Chondrocyte (in vitro differentiated cells): ENCODE results near the gene UAP1. TPM values are rescaled to one million over a fixed set of nuclear protein-coding genes. Genes with fewer than 3 reads are reported as not detected.

Experiments used
- DNase-seq: peaks from one replicate; pipeline ENCODE4 v3.0.0; 2021; ENCODE audit warnings: mixed read lengths, low spot score
- H3K27ac Mint-ChIP-seq: one replicate; pipeline ENCODE4 v1.8.0; 2021; ENCODE audit warnings: mild to moderate bottlenecking, moderate library complexity, mixed read lengths; ENCODE audit not compliant: unreplicated experiment
- H3K27me3 Mint-ChIP-seq: 2 replicates; pipeline ENCODE4 v1.8.0; 2021; ENCODE audit warnings: low read depth, mixed read lengths
- H3K36me3 Mint-ChIP-seq: 2 replicates; pipeline ENCODE4 v1.8.0; 2021; ENCODE audit warnings: low read depth, mixed read lengths
- H3K4me1 Mint-ChIP-seq: 2 replicates; pipeline ENCODE4 v1.8.0; 2021; ENCODE audit warnings: low read depth, mild to moderate bottlenecking, mixed read lengths
- H3K4me3 Mint-ChIP-seq: one replicate; pipeline ENCODE4 v1.8.0; 2021; ENCODE audit warnings: mild to moderate bottlenecking, moderate library complexity, mixed read lengths; ENCODE audit not compliant: unreplicated experiment
- H3K9me3 Mint-ChIP-seq: 2 replicates; pipeline ENCODE4 v1.8.0; 2021; ENCODE audit warnings: low read depth, mixed read lengths
- total RNA-seq: library from RNA; stranded (reverse); gene quantifications from 3 replicates; pipeline ENCODE4 v1.2.1, GENCODE V29; 2021
- TF ChIP-seq, protein P1 (sequence below): fragments of 200-600 bp; sonication (generic); IDR thresholded peaks from 2 replicates; pipeline ENCODE4 v1.5.0; 2021; ENCODE audit warnings: antibody characterized with exemption, mild to moderate bottlenecking, moderate library complexity

Gene UAP1
- total RNA-seq, 1 donor from 2014 or later, result 49.6 TPM

DNA sequence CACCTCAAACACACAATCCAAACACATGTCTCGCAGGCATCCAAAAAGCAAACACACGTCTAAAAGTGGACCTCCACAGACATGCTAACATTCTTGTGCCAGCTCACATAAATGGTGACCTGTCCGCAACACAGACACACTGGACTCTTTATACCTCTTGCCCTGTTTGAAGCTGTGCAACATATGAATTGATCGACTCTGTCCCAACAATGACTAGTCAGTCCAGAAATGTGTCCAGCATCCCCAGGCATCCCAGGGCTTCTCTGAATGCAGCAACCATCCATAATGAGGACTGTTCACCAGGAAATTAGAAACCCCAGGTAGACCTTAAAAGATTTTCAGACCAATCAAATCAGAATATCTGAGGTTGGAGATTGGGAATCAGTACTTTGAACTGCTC lies 73.9 kb downstream of the UAP1 start:
- H3K4me1 Mint-ChIP-seq, result peaks cover 56% of the 10 kb centered on the region
- TF ChIP-seq, protein P1, sequence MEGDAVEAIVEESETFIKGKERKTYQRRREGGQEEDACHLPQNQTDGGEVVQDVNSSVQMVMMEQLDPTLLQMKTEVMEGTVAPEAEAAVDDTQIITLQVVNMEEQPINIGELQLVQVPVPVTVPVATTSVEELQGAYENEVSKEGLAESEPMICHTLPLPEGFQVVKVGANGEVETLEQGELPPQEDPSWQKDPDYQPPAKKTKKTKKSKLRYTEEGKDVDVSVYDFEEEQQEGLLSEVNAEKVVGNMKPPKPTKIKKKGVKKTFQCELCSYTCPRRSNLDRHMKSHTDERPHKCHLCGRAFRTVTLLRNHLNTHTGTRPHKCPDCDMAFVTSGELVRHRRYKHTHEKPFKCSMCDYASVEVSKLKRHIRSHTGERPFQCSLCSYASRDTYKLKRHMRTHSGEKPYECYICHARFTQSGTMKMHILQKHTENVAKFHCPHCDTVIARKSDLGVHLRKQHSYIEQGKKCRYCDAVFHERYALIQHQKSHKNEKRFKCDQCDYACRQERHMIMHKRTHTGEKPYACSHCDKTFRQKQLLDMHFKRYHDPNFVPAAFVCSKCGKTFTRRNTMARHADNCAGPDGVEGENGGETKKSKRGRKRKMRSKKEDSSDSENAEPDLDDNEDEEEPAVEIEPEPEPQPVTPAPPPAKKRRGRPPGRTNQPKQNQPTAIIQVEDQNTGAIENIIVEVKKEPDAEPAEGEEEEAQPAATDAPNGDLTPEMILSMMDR, result no peak
- H3K27ac Mint-ChIP-seq, result peak overlapping the region; percentile 98
- no peak for DNase-seq
- H3K36me3 Mint-ChIP-seq, result no peaks in the 10 kb centered on the region
- H3K4me3 Mint-ChIP-seq, result peak overlapping the region; percentile 86
- H3K27me3 Mint-ChIP-seq, result no peaks in the 10 kb centered on the region
- H3K9me3 Mint-ChIP-seq, result no peaks in the 10 kb centered on the region

DNA sequence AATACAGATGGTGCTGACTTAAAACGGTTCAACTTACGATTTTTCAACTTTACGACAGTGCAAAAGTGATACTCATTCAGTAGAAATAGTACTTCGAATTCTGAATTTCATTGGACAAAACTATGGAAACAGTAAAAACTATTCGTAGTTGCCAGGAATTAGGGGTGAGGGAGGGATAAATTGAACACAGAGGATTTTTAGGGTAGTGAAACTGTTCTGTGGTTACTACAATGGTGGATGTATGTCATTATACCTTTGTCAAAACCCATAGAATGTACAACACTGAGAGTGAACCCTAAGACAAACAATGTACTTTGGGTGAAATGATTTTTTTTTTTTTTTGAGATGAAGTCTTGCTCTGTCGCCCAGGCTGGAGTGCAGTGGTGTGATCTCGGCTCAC lies 78.2 kb downstream of the UAP1 start:
- H3K36me3 Mint-ChIP-seq, result peaks cover 3% of the 10 kb centered on the region
- H3K27ac Mint-ChIP-seq, result no peak overlapping the region
- no peak for DNase-seq
- H3K4me1 Mint-ChIP-seq, result peaks cover 48% of the 10 kb centered on the region
- no peaks in the 10 kb centered on the region for H3K27me3 Mint-ChIP-seq
- TF ChIP-seq, protein P1, result no peak
- H3K4me3 Mint-ChIP-seq, result no peak overlapping the region
- no peaks in the 10 kb centered on the region for H3K9me3 Mint-ChIP-seq

- Mint-ChIP-seq H3K4me1 (peaks cover 39% of the 10 kb centered on the region), H3K4me3 (no peak overlapping the region), H3K27me3 (no peaks in the 10 kb centered on the region), H3K36me3 (peaks cover 3% of the 10 kb centered on the region), H3K27ac (no peak overlapping the region), H3K9me3 (no peaks in the 10 kb centered on the region)
- no peak for DNase-seq
- TF ChIP-seq, protein P1, result no peak
Observed at GRCh38 chr1:162641114-162641513, 79.6 kb downstream of the UAP1 start.

DNA sequence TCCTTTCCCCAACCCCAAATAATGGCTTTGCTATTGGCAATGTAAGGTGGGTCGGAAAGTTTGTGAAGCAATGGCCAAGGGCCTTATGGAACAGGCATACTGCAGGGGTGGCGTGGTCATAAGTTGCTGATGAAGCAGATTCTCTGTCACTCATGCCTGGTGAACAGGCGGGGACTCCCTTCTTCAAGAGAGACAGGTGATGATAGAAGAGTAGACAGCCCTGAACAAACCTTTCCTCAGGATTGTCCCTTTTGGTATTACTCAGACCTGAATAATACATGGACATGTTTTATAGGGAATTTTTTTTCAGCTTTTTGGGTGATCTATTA lies 83.4 kb downstream of the UAP1 start:
- no peaks in the 10 kb centered on the region for H3K27me3 Mint-ChIP-seq
- peaks cover 51% of the 10 kb centered on the region for H3K4me1 Mint-ChIP-seq
- peaks cover 6% of the 10 kb centered on the region for H3K36me3 Mint-ChIP-seq
- no peaks in the 10 kb centered on the region for H3K9me3 Mint-ChIP-seq
- no peak for DNase-seq
- no peak overlapping the region for H3K4me3 Mint-ChIP-seq
- no peak overlapping the region for H3K27ac Mint-ChIP-seq
- TF ChIP-seq, protein P1, result no peak

DNA sequence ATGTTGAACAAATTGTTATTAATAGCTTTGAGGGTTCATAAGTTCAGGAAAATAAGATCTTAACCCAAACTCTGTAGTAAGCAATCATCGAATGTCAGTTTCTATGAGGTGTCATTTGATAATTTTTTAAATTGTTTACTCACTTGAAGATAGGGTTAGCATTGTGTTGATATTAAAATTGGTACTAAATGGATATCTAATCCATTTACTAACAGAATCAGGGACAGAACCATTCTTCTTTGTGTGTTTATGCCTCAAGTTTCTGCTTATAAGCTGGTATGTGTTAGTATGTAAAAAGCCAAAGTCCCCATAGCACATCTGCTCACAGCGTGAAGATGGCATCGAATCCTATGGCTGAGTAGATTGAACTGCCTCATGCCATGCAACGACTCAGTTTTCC lies 84.1 kb downstream of the UAP1 start:
- TF ChIP-seq, protein P1, result no peak
- Mint-ChIP-seq H3K27ac (no peak overlapping the region), H3K36me3 (peaks cover 6% of the 10 kb centered on the region), H3K4me3 (no peak overlapping the region), H3K4me1 (peaks cover 51% of the 10 kb centered on the region), H3K27me3 (no peaks in the 10 kb centered on the region), H3K9me3 (no peaks in the 10 kb centered on the region)
- no peak for DNase-seq
